Uterus (tissue), 4 donors: Measurements from ENCODE around the gene HM13. TPM values are rescaled to one million over a fixed set of nuclear protein-coding genes. Genes with fewer than 3 reads are reported as not detected.
A peak's percentile ranks its signal among the peaks of the same experiment; 100 is the strongest.

Source experiments
- DNase-seq, 2 donors: peaks; one replicate each; pipeline ENCODE4 v3.0.0-alpha.2; 2019 to 2020
- H3K27ac ChIP-seq, 2 donors: fragments of 200-600 bp; sonication (generic); 1 replicate in 1 of 2; 2 replicates in 1 of 2; pipeline ENCODE4 v1.5.1; 2016 to 2018
- H3K27me3 ChIP-seq, 2 donors: fragments of 200-600 bp; sonication (generic); one replicate each; pipeline ENCODE4 v1.5.1; 2018 to 2019; ENCODE audit warnings: control low read depth in 1 of 2
- H3K36me3 ChIP-seq, 2 donors: fragments of 200-600 bp; sonication (generic); one replicate each; pipeline ENCODE4 v1.5.1; 2019; ENCODE audit warnings: control low read depth in 1 of 2
- H3K4me1 ChIP-seq, 2 donors: fragments of 200-600 bp; sonication (generic); one replicate each; pipeline ENCODE4 v1.5.1; 2018 to 2019; ENCODE audit warnings: control low read depth in 1 of 2
- H3K4me3 ChIP-seq, 2 donors: fragments of 200-600 bp; sonication (generic); 1 replicate in 1 of 2; 2 replicates in 1 of 2; pipeline ENCODE4 v1.5.1; 2018 to 2019; ENCODE audit warnings: mild to moderate bottlenecking in 1 of 2
- H3K9me3 ChIP-seq, 2 donors: fragments of 200-600 bp; sonication (generic); one replicate each; pipeline ENCODE4 v1.5.1; 2019; ENCODE audit warnings: control low read depth in 1 of 2
- CTCF ChIP-seq, 4 experiments: fragments of 200-600 bp in 2 of 4; fragments of 450-650 bp in 2 of 4; sonication (generic) in 2 of 4; IDR thresholded peaks; one replicate each; pipeline ENCODE4 v1.5.1; 2016 to 2019; ENCODE audit warnings: antibody characterized with exemption in 4 of 4, mild to moderate bottlenecking in 2 of 4, moderate library complexity in 1 of 4
- POLR2A ChIP-seq, 2 donors: fragments of 450-650 bp; IDR thresholded peaks; one replicate each; pipeline ENCODE4 v1.6.1; 2016; ENCODE audit warnings: antibody characterized with exemption in 2 of 2, mild to moderate bottlenecking in 1 of 2, moderate library complexity in 1 of 2
- intact Hi-C: fragments of 100-400 bp; cut with DNase I; formaldehyde crosslinking; loops from one replicate; pipeline ENCODE4 v1.15.1; 2023; ENCODE audit warnings: low total_unique reads
- total RNA-seq, 4 donors: library from RNA; depleted of rRNA in 3 of 4; stranded (reverse); fragments of >200 nt in 3 of 4; gene quantifications; one replicate each; pipeline versions ENCODE4 v1.1.0 to v1.2.4, GENCODE V29; 2014 to 2023
- donor health status: DM: yes; HTN: yes; CAD: no.

HM13 gene
- total RNA-seq, 4 donors from 2014 or later = 40.7 to 147 (median 56.0) TPM

DNA sequence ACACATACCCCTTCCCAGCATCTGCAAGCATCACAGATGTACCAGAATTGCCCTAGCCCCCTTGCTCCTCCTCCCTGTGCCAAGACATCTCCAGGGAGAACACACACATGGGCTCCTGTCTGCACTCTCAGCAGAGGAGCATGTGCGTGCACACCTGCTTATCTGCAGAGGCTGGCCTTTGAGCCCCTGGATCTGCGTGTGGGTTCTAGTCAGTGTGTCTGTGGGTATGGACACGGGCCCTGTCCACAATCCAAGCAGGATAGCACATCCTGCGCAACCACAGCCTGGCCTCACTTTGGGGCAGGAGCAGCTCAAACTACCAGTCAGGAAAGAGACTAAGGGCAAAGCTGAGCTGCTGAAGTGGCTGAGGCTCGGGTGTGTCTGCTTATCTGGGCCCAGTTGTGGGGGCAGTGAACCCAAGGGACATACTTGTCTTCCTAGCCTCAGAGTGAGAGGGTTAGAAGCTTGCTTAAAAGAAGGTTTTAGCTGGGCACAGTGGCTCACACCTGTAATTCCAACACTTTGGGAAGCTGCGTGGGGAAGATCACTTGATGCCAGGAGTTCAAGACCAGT lies 41.0 kb downstream of the HM13 start:
- Histone ChIP-seq H3K36me3 (no peaks in the 10 kb centered on the region), H3K27me3 (no peaks in the 10 kb centered on the region), H3K9me3 (no peaks in the 10 kb centered on the region), H3K4me1 (no peaks in the 10 kb centered on the region), H3K4me3 (no peak overlapping the region), H3K27ac (no peak overlapping the region)
- TF ChIP-seq CTCF (IDR thresholded peaks at IDR 0.05) (no peak), POLR2A (IDR thresholded peaks at IDR 0.05) (no peak)
- intact Hi-C loops = no loop called here
- no peak for DNase-seq

DNA sequence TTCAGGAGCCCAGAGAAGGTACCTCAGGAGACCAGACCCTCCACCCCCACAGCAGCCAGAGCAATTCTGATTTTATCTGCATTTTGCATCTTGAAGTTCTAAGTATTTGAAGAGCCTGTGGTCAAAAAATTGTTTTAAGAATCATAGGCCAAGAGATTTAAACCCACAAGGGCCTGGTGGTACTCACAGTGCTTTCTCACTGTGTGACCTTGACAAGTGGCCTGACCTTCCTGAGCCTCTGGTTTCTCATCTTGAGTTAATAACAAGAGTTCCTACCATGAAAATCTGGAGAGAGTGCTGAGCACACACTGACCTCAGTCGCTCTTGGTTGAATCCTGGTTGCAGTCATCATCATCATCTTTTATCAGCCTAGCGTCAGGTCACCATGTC lies 45.5 kb downstream of the HM13 start:
- intact Hi-C loops = no loop called here
- H3K36me3 ChIP-seq = no peaks in the 10 kb centered on the region
- DNase-seq = no peak
- H3K27ac ChIP-seq = no peak overlapping the region
- no peaks in the 10 kb centered on the region for H3K27me3 ChIP-seq
- TF ChIP-seq POLR2A (IDR thresholded peaks at IDR 0.05) = no peak
- no peak for TF ChIP-seq CTCF (IDR thresholded peaks at IDR 0.05)
- H3K9me3 ChIP-seq = no peaks in the 10 kb centered on the region
- no peak overlapping the region for H3K4me3 ChIP-seq
- no peaks in the 10 kb centered on the region for H3K4me1 ChIP-seq

- Histone ChIP-seq H3K4me3 (no peak overlapping the region), H3K27me3 (no peaks in the 10 kb centered on the region), H3K36me3 (no peaks in the 10 kb centered on the region), H3K27ac (peak overlapping the region in 1 of 2 donors; percentile 44), H3K4me1 (no peaks in the 10 kb centered on the region), H3K9me3 (no peaks in the 10 kb centered on the region)
- peak; percentile 66 to 76 (median 70) for TF ChIP-seq CTCF (IDR thresholded peaks at IDR 0.05)
- no peak for TF ChIP-seq POLR2A (IDR thresholded peaks at IDR 0.05)
- peak; percentile 64 to 65 for DNase-seq
- intact Hi-C loops = no loop called here
Observed at GRCh38 chr20:31560094-31560745, 46.0 kb downstream of the HM13 start.

GRCh38 chr20:31560746-31561598 lies 46.7 kb downstream of the HM13 start:
- H3K36me3 ChIP-seq = no peaks in the 10 kb centered on the region

More at GRCh38 chr20:31560746-31561598, 46.7 kb downstream of the HM13 start:
- Histone ChIP-seq H3K4me1 (no peaks in the 10 kb centered on the region), H3K27ac (peak overlapping the region in 1 of 2 donors; percentile 44), H3K9me3 (no peaks in the 10 kb centered on the region), H3K4me3 (no peak overlapping the region), H3K27me3 (no peaks in the 10 kb centered on the region)
- DNase-seq = no peak
- TF ChIP-seq CTCF (IDR thresholded peaks at IDR 0.05) (no peak), POLR2A (IDR thresholded peaks at IDR 0.05) (no peak)
- intact Hi-C loops = no loop called here
